HG03108 (cell line): ENCODE measurements around the gene NPAS3.

Source experiments
- ATAC-seq: cut with Tn5 transposase; IDR thresholded peaks from one replicate; pipeline ENCODE4 v1.9.1; 2021; ENCODE audit warnings: moderate library complexity; ENCODE audit not compliant: unreplicated experiment

Gene NPAS3

DNA sequence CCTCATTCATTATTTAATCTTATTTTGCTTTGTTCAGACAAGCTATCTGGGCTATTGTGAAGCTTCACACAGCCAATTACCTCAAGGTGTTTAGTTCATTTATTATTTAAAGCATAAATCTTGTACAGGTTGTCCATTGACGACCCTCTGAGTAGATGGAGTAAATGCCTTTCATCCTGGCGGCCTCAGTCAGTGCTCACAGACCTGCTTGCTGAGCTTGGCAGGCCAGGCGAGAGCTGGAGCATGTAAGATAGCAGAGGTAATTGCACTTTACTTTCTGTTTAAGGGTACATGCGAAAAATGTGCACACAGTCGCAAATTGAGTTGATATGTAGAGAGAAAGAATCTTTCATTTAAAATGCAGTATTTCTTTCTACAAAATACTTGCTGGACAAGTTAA, 224.4 kb downstream of the NPAS3 start:
- no peak for ATAC-seq

DNA sequence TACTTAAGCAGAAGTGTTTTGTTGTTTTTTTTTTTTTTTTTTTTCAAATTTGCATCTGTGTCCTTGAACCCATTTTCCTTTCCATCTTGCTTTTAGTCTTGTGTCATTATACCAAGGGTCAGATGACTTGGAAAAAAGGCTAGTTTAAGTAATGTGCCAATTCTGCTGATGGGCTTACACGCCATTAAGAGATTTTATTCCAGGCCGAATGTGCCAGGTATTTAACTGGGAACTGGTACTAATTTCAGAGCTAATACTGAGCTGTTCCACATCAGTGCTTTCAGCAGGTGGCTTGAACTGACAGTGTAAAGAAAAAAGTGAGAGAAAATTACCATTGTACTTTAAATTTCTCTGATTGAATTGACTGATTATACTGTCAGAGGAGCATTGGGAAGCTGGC, 224.9 kb downstream of the NPAS3 start:
- ATAC-seq, result no peak

DNA sequence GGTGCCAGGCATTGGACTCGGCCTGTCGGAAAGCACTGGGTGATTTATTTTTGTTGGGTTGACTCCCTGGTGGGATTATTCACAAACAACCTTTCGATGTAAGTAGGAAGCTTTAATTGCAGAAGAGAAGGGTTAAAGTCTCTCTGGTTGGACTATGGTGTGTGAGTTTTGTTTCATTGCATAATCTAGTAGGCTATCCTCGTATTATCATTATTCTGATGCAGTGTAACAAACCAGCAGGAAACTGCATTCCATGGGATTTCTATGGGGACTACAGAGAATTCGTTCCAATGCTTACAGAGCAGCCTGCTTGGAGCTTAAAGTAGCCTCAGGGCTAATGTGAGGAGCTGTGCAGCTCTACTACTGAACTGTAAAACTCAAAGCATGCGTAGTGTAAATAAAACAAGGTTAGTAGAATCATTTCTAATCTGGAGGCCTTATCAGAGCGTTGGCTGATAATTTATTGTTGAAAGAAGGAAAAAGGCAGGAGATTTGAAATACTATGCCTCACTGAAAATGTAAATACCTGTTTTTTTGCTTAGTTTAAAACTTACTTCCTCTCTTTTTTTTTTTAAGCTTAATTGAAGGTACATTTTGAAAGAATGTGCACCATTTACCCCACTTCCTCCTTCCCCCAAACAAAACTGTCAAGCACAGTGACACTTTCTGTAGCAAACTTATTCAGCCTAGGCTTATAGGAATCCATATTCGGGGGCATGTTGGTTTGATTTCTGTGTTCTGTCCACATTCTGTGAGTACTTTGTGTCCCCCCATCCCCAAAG, 226.7 kb downstream of the NPAS3 start:
- ATAC-seq, result no peak

DNA sequence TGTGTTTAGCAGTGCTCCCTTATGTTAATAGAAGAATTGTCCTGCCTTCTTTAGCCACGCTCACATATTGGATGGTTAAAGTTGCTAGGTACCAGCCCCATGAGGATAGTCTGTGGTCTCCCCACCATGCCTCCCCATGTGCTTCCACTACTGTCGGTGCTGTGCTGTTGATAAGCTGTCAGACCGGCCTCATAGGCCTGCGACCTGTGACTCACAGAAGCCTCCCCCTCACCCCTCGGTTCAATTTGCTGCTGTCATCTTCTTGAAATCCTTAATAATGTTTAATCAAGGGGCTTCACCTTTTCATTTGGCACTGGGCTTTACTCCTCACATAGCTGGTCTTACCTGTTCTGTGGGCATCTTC, 227.2 kb downstream of the NPAS3 start:
- ATAC-seq, result no peak

DNA sequence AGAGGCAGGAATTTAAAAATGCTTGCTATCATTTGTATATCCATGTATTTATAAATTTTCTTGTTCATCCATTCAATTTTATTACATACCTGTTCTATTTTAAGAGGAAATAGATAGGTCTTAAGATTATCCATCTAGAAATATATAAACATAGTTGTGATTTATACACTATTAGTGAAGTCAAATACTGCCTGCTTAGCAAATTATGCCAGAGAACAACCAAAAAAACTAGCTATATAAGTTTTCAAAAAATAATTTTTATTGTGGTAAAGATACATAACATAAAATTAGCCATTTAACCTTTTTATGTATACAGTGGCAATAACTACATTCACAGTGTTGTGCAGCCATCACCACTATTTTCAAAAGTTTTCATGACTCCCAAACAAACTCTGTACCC, 237.3 kb downstream of the NPAS3 start:
- ATAC-seq, result no peak

DNA sequence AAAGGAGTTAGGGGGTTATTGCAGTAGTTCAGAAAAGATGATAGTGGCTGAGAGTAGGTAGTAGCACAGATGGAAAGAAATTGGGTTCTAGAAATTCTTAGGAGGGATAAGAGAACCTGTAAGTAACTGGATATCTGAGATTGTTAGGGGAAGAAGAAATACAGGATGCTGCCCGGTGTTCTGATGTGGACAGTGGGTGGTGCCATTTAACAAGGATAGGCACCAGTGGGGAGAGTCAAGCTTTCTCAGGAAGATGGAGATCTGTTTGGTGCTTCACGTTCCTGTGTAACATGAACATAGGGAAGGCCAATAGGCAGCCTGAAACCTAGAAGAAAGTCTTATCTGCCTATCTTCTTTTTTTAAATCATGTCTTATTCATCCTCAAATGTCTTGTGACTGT, 245.9 kb downstream of the NPAS3 start:
- no peak for ATAC-seq

DNA sequence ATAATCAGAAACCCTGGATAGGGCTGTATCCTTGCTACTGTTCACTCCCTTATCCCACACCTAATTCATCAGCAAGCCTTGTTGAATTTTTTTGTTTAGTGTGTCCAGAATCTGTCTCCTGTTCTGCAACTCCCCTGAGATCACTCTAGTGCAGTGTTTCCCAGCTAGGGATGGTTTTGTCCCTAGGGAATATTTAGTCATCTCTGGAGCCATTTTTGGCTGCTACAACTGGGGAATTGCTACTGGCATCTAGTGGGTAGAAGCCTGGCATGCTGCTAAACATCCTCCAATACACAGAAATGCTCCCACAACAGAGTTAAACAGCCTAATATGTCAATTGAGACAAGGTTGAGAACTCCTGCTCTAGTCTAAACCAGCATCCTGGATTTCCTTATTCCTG, 248.0 kb downstream of the NPAS3 start:
- no peak for ATAC-seq

DNA sequence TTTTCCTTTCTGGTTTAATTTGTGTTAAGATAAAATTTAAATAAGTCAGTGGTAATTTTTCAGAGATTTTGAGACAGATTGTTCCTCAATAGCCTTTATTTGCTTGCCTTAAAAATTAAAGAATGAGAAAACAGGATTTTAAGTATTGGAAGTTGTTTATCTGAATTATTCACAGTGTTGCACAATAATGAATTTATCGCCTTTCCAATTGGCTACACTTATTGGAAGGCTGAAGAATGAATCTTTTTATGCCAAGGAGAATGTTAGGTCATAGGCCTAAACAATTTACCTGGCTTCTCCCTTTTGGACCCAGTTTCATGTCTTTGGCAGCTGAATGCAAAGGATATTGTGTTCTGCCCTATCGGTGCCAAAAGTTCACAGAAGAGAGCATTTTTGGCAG, 250.2 kb downstream of the NPAS3 start:
- ATAC-seq, result no peak

DNA sequence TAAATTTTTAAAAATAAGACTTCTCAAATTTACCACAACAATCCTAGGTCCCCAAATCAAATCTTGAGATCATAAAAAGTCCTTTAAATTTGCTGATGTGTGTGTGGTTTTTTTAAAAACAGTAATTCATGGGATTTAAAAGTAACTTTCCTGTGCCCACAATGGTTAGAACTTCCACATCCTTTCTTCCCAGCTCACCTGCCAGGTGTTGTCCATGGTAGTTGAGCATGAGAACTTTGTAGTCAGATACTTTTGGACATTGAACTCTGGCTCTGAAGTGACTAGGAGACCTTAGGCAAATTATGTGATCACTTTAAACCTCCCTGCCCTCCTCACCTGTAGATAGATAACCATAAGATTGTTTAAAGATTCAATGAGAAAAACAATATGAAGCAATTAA, 253.2 kb downstream of the NPAS3 start:
- no peak for ATAC-seq

DNA sequence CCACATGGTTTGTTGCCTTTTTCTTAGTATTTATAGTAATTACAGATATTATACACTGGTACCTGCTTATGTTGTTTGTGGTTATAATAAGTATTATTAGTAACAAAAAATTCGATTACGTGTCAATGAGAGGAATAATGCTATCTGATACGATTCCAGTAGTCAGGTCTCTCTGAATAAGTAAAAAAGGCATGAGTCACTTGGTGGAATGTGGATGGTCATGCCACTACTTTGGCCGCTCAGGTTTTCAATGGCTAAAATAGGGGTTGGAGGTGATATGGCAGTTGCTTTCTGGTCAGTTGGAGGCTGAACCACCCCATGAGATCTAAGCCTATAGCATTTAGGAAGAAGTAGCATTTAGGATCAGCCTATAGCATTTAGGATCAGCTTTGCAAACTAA, 255.9 kb downstream of the NPAS3 start:
- ATAC-seq, result no peak

DNA sequence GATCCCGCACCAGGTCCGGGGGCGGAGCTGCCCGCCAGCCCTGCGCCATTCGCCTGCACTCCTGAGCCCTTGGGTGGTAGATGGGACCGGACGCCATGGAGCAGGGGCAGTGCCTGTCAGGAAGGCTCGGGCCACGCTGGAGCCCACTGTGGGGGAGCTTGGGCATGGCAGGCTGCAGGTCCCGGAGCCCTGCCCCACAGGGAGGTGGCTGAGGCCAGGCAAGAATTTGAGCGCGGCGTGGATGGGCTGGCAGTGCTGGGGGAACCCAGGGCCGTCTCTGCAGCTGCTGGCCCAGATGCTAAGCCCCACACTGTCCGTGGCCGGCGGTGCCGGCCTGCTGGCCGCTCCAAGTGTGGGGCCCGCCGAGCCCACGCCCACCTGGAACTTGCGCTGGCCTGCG, 260.0 kb downstream of the NPAS3 start:
- no peak for ATAC-seq

DNA sequence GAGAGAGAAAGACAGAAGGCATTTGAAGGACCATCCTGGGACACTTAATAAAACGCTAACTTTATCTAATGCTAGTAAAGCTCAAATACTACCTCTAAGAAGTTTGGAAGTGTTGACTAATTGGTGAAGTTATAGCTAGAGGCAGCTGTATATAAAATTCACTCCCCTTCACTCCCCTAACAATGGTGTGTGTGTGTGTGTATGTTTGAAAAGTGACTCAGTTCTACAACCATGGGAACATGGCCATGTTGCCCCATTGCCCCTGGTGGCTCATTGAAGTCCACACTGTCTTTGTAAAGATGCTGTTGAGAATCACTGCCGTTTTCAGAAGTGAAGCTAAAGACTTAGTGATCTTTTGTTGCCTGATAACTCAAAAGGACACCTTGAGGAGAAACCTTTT, 262.4 kb downstream of the NPAS3 start:
- ATAC-seq, result no peak

DNA sequence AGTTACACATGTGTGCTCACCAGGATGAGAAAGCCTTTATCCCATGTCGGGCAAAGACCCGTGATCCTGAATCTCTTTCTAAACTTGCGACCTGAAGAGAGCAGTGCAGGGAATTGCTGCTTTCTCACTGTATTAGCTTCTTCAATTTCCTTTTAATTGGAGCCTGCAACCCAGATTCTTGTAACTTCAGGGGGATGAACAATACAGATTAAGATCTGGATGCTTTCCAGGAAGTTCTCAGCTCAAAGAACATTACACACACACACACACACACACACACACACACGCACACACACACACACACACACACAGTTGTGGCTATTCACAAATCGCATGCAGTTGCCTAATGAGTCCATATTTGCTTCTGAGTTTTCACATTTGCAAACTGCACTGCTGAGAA, 268.3 kb downstream of the NPAS3 start:
- no peak for ATAC-seq

DNA sequence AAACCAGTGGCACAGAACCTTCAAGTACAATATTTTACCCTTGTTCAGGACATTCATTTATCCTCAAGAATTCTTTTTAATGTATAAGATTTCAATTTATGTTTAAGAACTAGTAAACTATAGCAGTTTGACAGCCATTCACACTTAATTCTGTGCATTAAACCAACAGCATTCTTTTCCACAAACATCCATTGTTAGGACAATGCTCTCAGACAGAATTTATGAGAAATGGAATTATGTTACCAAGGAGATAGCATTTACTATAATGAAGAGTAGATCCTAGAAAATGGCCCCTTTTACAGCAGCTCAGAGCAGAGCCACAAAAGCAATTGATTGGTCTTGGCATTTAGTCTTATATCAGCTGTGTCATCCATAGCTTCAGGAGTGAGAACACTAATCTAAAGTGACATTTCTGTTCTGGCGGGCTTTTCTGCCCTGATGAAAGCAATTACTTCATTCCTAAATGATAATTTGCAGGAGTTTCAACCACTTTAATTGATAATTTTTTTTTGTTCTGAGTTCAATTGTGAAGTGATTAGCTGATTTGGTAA, 268.9 kb downstream of the NPAS3 start:
- ATAC-seq, result no peak

DNA sequence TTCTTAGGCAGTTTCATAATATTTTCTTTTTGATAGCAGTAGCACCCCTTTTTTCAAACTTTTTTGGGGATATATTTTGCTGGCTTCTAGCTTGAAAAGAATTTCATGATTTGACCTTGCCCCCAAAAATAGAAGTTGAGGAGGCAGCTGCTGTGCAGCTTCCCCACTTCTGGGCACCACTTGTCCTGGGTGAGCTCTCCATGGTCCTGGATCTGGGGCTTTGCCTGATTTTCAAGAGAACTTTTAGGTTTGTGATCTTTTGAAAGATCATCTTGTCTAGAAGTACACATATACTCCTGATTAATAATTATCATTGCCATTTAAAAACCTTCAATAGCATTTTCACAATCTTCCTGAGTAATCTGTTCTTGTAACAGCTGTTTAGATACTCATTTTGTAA, 271.6 kb downstream of the NPAS3 start:
- no peak for ATAC-seq

DNA sequence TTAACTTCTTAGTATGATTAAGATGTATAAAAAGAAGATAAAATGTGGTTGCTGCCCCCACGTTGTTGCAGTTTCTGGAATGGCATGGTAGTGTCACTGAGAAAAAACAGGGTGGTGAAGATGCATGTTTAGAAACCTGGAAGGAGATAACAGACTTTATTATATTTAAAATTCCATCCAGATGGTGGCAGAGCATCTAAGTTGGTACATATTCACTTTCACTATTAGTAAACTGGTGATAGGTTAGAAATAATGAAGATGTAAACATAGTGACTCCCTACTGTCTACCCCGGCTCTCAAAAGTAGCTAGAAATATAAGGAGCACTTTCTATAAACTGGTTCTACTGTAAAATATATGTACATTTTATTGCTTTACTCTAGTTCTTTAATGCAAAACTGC, 279.3 kb downstream of the NPAS3 start:
- ATAC-seq, result no peak

DNA sequence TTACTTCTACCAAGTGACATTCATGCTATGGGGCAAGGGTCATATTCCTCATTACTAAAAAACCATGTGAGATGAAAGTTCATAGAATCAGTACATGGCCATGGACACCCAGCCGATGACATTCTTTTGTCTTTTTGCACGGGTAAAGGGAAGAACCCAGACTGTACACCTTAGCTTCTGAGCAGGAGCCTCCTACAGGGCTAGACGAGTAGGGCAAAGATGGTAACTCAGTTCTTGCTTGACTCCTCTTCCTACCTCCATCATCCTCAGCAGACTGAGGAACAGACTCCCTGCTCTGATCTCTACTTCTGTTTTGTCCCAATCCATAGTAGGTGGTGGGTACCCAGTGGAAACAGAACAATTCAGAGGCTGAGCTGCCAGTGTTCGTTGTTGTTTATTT, 281.3 kb downstream of the NPAS3 start:
- ATAC-seq, result no peak

DNA sequence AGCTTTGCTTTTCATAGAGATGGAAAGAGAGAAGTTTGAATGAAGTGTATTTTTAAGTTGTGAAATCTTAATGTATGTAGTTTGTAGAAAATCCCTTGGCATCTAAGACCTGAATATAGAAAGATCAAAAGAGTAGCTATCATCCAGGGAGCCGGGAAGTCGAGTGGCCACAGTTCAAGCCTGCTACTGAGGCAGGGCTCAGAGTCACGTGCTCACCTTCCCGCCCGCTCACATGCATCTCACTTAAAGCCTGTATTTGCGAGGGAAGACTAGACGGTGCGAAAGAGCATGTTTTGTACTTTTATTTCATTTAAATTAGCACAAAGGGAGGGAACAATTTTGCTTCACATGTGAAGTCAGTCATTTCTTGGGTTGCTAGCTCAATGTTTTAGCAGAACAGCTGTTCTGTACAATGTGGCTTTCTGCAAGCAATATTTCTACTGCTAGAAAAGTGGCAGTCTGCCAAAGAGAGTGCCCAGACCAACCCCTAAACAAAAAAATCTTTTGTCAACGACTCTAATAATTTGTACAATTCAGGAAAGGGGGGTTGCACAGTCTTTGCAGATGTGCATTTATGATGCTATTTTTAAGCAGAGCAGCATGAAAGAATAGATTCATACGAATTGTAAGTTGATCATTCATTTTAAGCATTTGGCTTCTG, 290.7 kb downstream of the NPAS3 start:
- no peak for ATAC-seq

DNA sequence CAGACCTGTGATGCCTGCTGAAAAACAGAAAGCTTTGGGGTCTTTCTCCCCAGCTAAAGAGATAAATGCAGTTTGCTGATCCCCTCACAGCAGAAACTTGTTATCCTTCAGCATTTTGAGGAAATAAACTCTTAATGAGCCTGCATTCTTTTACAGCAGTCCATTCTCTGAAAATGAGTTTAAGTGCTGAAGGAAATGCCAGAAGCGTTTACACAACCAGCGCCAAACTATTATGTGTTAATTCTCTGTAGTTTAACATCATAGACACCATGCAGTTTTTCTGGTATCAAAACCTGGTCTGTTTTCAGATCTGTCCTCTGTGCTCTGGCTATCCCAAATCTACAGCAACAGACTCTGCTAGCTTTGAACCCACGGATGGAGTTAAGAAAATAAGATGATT, 291.3 kb downstream of the NPAS3 start:
- ATAC-seq, result no peak

DNA sequence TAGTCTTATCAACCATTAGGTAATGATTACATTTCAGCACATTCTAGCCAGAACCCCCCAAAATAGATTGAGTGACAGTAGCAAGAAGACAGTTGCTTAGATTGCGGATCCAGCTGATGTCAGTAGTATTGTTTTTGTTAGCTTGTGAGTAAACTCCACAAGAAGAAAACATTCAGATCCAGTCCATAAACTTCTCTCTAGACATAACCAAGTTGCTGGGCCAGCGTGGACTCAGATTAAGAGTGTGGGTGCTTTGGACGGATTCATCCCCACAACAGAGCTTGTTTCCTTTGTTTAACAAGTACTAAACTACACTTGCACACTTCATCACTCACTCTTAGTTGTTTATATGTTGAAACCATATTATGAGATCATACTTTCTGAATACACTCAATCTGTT, 293.4 kb downstream of the NPAS3 start:
- no peak for ATAC-seq

DNA sequence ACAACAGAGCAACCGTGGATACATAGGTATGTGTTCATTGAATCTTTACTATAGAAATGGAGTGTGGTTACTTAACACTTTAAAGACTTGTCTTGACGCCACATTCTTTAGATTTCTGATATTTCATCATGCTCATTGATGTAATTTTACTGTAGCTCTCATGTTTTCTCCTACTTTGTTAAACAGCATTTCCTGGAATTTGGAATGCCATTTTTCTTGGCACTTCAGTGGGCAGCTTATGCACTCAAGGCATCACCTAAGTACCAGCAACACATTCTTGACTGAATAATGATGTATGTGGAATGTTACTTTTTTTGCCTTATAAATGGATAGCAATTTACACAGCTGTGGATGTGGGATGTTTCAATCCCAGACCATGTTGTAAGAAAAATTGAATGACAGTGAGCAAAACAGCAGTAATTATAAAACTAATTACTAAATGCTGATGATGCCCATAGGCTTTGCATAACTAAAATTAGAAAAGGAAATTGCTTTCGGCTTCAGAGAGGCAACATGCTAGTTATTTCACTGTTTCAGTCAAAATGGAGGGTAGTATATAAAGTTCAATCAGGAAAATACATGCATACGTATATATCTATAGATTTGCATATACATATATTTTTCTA, 298.5 kb downstream of the NPAS3 start:
- ATAC-seq, result no peak

DNA sequence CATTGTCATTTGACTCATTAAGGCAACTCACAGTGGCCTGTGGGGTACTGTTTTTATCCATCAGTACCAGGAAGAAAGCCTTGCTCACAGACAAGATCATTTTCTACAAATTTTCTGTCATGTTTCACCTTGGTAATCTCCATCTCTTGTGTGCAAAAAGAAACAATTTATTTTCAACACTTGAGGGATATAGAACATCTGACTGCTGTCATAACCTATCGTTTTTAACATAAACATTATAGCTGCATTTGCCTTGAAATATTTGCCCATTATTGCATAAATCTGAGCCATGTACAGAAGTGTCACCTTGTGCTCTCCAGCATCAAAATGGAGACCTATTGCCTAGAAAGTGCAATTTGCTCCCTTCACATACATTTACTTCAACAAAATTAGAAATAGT, 300.8 kb downstream of the NPAS3 start:
- no peak for ATAC-seq
